H9 (cell line): ENCODE data around the gene TMEM63B. TPM values are rescaled to one million over a fixed set of nuclear protein-coding genes. Genes with fewer than 3 reads are reported as not detected.

Experiments
- DNase-seq: peaks from one replicate; pipeline ENCODE4 v3.0.0-alpha.2; 2017
- H2AFZ ChIP-seq: one replicate; pipeline ENCODE4 v1.6.1; 2013; ENCODE audit warnings: mild to moderate bottlenecking, low read length, control low read depth, moderate library complexity
- H2AK5ac ChIP-seq: 2 replicates; pipeline ENCODE4 v1.6.1; 2013; ENCODE audit warnings: low read length, control low read depth, mixed read lengths; ENCODE audit not compliant: insufficient read length
- H2BK120ac ChIP-seq: one replicate; pipeline ENCODE4 v1.6.1; 2013; ENCODE audit warnings: low read depth, mild to moderate bottlenecking, low read length, control low read depth, inconsistent platforms; ENCODE audit not compliant: poor library complexity, severe bottlenecking
- H2BK12ac ChIP-seq: 2 replicates; pipeline ENCODE4 v1.6.1; 2013; ENCODE audit warnings: low read length, control low read depth, mixed read lengths, low read depth; ENCODE audit not compliant: insufficient read length
- H2BK15ac ChIP-seq: 2 replicates; pipeline ENCODE4 v1.6.1; 2013; ENCODE audit warnings: low read depth, low read length, control low read depth
- H2BK20ac ChIP-seq: one replicate; pipeline ENCODE4 v1.6.1; 2013; ENCODE audit warnings: low read depth, mild to moderate bottlenecking, low read length, control low read depth, inconsistent platforms; ENCODE audit not compliant: poor library complexity, severe bottlenecking
- H2BK5ac ChIP-seq: 2 replicates; pipeline ENCODE4 v1.6.1; 2013; ENCODE audit warnings: low read length, control low read depth, mixed read lengths; ENCODE audit not compliant: insufficient read length
- H3K14ac ChIP-seq: 2 replicates; pipeline ENCODE4 v1.6.1; 2013; ENCODE audit warnings: low read length, control low read depth; ENCODE audit not compliant: insufficient read depth
- H3K18ac ChIP-seq: 2 replicates; pipeline ENCODE4 v1.6.1; 2013; ENCODE audit warnings: low read depth, mild to moderate bottlenecking, mixed read lengths, low read length, control low read depth; ENCODE audit not compliant: insufficient read length
- H3K23ac ChIP-seq: 2 replicates; pipeline ENCODE4 v1.6.1; 2013; ENCODE audit warnings: low read length, control low read depth, mixed read lengths, low read depth; ENCODE audit not compliant: insufficient read length
- H3K23me2 ChIP-seq: 2 replicates; pipeline ENCODE4 v1.6.1; 2013; ENCODE audit warnings: low read depth, mild to moderate bottlenecking, mixed read lengths, low read length, control low read depth; ENCODE audit not compliant: insufficient read length, poor library complexity, severe bottlenecking
- H3K27ac ChIP-seq: 2 replicates; pipeline ENCODE4 v1.5.1; 2013; ENCODE audit warnings: low read length, control low read depth, mixed read lengths, low read depth; ENCODE audit not compliant: insufficient read length
- H3K27me3 ChIP-seq: 2 replicates; pipeline ENCODE4 v1.6.1; 2013; ENCODE audit warnings: low read length, control low read depth, inconsistent platforms; ENCODE audit not compliant: insufficient read depth
- H3K4ac ChIP-seq: 2 replicates; pipeline ENCODE4 v1.6.1; 2013; ENCODE audit warnings: low read depth, mild to moderate bottlenecking, control low read depth, inconsistent platforms, low read length, moderate library complexity
- H3K4me1 ChIP-seq: 2 replicates; pipeline ENCODE4 v1.6.1; 2013; ENCODE audit warnings: low read length, control low read depth, inconsistent platforms; ENCODE audit not compliant: insufficient read depth
- H3K4me2 ChIP-seq: 2 replicates; pipeline ENCODE4 v1.6.1; 2013; ENCODE audit warnings: low read length, control low read depth, mixed read lengths; ENCODE audit not compliant: insufficient read length, insufficient read depth
- H3K56ac ChIP-seq: 2 replicates; pipeline ENCODE4 v1.6.1; 2013; ENCODE audit warnings: low read depth, mild to moderate bottlenecking, mixed read lengths, low read length, control low read depth; ENCODE audit not compliant: insufficient read length
- H3K79me1 ChIP-seq: 2 replicates; pipeline ENCODE4 v1.6.1; 2013; ENCODE audit warnings: low read depth, mild to moderate bottlenecking, moderate library complexity, low read length, control low read depth, inconsistent platforms; ENCODE audit not compliant: insufficient read depth, poor library complexity, severe bottlenecking
- H3K79me2 ChIP-seq: 2 replicates; pipeline ENCODE4 v1.6.1; 2013; ENCODE audit warnings: low read length, control low read depth, inconsistent platforms; ENCODE audit not compliant: insufficient read depth
- H3K9ac ChIP-seq: 2 replicates; pipeline ENCODE4 v1.6.1; 2013; ENCODE audit warnings: low read length, control low read depth, mixed read lengths; ENCODE audit not compliant: insufficient read length; ENCODE audit errors: extremely low read depth
- H3K9me3 ChIP-seq: one replicate; pipeline ENCODE4 v1.6.1; 2013; ENCODE audit warnings: low read depth, low read length, inconsistent platforms; ENCODE audit not compliant: control insufficient read depth
- H3T11ph ChIP-seq: one replicate; pipeline ENCODE4 v1.6.1; 2013; ENCODE audit warnings: mild to moderate bottlenecking, low read length, control low read depth, inconsistent platforms
- H4K20me1 ChIP-seq: one replicate; pipeline ENCODE4 v1.6.1; 2013; ENCODE audit not compliant: control insufficient read depth, insufficient read length, insufficient read depth
- H4K5ac ChIP-seq: 2 replicates; pipeline ENCODE4 v1.6.1; 2013; ENCODE audit warnings: low read depth, mild to moderate bottlenecking, mixed read lengths, low read length, control low read depth; ENCODE audit not compliant: insufficient read length
- H4K8ac ChIP-seq: replicated peaks from 2 replicates; pipeline ENCODE4 v1.6.1; 2013; ENCODE audit warnings: low read length, control low read depth, mixed read lengths, low read depth; ENCODE audit not compliant: insufficient read length
- H4K91ac ChIP-seq: 2 replicates; pipeline ENCODE4 v1.6.1; 2013; ENCODE audit warnings: low read depth, mild to moderate bottlenecking, moderate library complexity, mixed read lengths, low read length, control low read depth; ENCODE audit not compliant: insufficient read length
- H3K27ac Mint-ChIP-seq, 3 experiments: 2 replicates in 2 of 3; 3 replicates in 1 of 3; pipeline ENCODE4 v1.8.0; 2020 to 2021; ENCODE audit warnings: mixed read lengths in 3 of 3, mild to moderate bottlenecking in 1 of 3, moderate library complexity in 1 of 3
- H3K27me3 Mint-ChIP-seq: 2 replicates; pipeline ENCODE4 v1.8.0; 2021; ENCODE audit warnings: low read depth, mild to moderate bottlenecking, moderate library complexity, mixed read lengths
- H3K36me3 Mint-ChIP-seq, 3 experiments: 2 replicates in 2 of 3; 3 replicates in 1 of 3; pipeline ENCODE4 v1.8.0; 2020 to 2021; ENCODE audit warnings: low read depth in 3 of 3, mixed read lengths in 3 of 3; ENCODE audit not compliant: insufficient read depth in 1 of 3
- H3K4me1 Mint-ChIP-seq, 2 experiments: 2 replicates each; pipeline ENCODE4 v1.8.0; 2020; ENCODE audit warnings: mixed read lengths in 2 of 2
- H3K4me3 Mint-ChIP-seq, 2 experiments: 2 replicates in 1 of 2; 3 replicates in 1 of 2; pipeline ENCODE4 v1.8.0; 2020 to 2021; ENCODE audit warnings: mild to moderate bottlenecking in 2 of 2, mixed read lengths in 2 of 2, moderate library complexity in 1 of 2
- H3K9me3 Mint-ChIP-seq, 2 experiments: 2 replicates in 1 of 2; 3 replicates in 1 of 2; pipeline ENCODE4 v1.8.0; 2020; ENCODE audit warnings: mild to moderate bottlenecking in 2 of 2, mixed read lengths in 2 of 2, moderate library complexity in 1 of 2
- WGBS: extraction: QIAGEN DNeasy Blood & Tissue Kit; methylation state at CpG from one replicate; pipeline ENCODE4 v1.1.7; 2013; ENCODE audit warnings: missing lambda C conversion rate, low lambda C conversion rate, mixed read lengths; ENCODE audit not compliant: insufficient read length; ENCODE audit errors: extremely low coverage; 5-methylcytosine and 5-hydroxymethylcytosine counted together
- total RNA-seq: library from RNA; stranded (reverse); gene quantifications from 2 replicates; pipeline ENCODE4 v1.2.1, GENCODE V29; 2021
- TF ChIP-seq, protein P1 (sequence below): fragments of 200-600 bp; sonication (generic); conservative IDR thresholded peaks from 3 replicates; pipeline ENCODE4 v1.8.0; 2021; ENCODE audit warnings: antibody characterized with exemption, mild to moderate bottlenecking

Gene TMEM63B
- total RNA-seq, 1 experiment from 2014 or later: 56.3 TPM

DNA sequence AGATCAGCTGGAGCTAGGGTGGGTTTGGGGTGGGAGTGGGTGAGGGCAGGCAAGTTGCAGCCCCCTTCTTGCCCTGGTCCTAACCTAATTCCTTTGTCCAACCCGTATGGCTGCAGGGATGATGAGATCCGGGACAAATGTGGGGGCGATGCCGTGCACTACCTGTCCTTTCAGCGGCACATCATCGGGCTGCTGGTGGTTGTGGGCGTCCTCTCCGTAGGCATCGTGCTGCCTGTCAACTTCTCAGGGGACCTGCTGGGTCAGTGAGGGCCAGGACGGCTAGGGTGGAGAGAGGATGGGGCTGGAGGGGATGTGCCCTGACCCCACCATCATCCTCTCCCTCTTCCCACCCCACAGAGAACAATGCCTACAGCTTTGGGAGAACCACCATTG lies 12.0 kb downstream of the TMEM63B start:
- Histone ChIP-seq H4K8ac (no peak overlapping the region), H2BK20ac (no peak overlapping the region), H4K5ac (no peak overlapping the region), H2BK12ac (no peak overlapping the region), H3K18ac (no peak overlapping the region), H2AK5ac (no peak overlapping the region), H2BK5ac (no peak overlapping the region), H3K79me2 (no peaks in the 10 kb centered on the region), H2AFZ (no peak overlapping the region), H3K4me2 (no peak overlapping the region), H4K20me1 (no peaks in the 10 kb centered on the region), H3K56ac (no peak overlapping the region), H3K79me1 (no peaks in the 10 kb centered on the region), H3K9ac (no peak overlapping the region), H3T11ph (no peak overlapping the region), H3K4ac (no peak overlapping the region), H3K9me3 (no peaks in the 10 kb centered on the region), H3K14ac (no peak overlapping the region; the same call in 1 of the 2 replicates), H2BK120ac (no peak overlapping the region), H3K27me3 (no peaks in the 10 kb centered on the region), H2BK15ac (no peak overlapping the region), H3K23ac (no peak overlapping the region), H3K27ac (no peak overlapping the region), H4K91ac (no peak overlapping the region), H3K4me1 (no peaks in the 10 kb centered on the region), H3K23me2 (no peaks in the 10 kb centered on the region)
- no peak for DNase-seq
- Mint-ChIP-seq H3K4me3 (no peak overlapping the region), H3K4me1 (peaks cover 5 to 30% of the 10 kb centered on the region in 2 experiments; a peak in 3 of 4 replicates), H3K36me3 (peaks cover 34 to 72% (median 56%) of the 10 kb centered on the region in 3 experiments), H3K27me3 (no peaks in the 10 kb centered on the region), H3K9me3 (no peaks in the 10 kb centered on the region), H3K27ac (no peak overlapping the region)
- TF ChIP-seq, protein P1, sequence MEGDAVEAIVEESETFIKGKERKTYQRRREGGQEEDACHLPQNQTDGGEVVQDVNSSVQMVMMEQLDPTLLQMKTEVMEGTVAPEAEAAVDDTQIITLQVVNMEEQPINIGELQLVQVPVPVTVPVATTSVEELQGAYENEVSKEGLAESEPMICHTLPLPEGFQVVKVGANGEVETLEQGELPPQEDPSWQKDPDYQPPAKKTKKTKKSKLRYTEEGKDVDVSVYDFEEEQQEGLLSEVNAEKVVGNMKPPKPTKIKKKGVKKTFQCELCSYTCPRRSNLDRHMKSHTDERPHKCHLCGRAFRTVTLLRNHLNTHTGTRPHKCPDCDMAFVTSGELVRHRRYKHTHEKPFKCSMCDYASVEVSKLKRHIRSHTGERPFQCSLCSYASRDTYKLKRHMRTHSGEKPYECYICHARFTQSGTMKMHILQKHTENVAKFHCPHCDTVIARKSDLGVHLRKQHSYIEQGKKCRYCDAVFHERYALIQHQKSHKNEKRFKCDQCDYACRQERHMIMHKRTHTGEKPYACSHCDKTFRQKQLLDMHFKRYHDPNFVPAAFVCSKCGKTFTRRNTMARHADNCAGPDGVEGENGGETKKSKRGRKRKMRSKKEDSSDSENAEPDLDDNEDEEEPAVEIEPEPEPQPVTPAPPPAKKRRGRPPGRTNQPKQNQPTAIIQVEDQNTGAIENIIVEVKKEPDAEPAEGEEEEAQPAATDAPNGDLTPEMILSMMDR: no peak
- no CpG with 5 or more reads among the region's 10 CpGs for WGBS
